SK-N-SH treated with all-trans-retinoic acid at 6 μM for 48 hours (cell line): Measurements from ENCODE around the gene AIG1.

ENCODE experiments used
- ATAC-seq: fragments of 200-7000 bp; cut with Tn5 transposase; 3 replicates; pipeline ENCODE4 v1.9.1; 2020; ENCODE audit warnings: mild to moderate bottlenecking, moderate library complexity
- ARNTL ChIP-seq: fragments of 450-650 bp; formaldehyde crosslinking; IDR thresholded peaks from 2 replicates; pipeline ENCODE4 v1.5.0; 2020; ENCODE audit warnings: low read depth, mild to moderate bottlenecking, moderate library complexity, borderline replicate concordance
- BACH2 ChIP-seq: fragments of 250-450 bp; sonication (Bioruptor Pico); IDR thresholded peaks from 2 replicates; pipeline ENCODE4 v1.9.0; 2021; ENCODE audit warnings: mild to moderate bottlenecking, borderline replicate concordance
- CSDC2 ChIP-seq: fragments of 250-450 bp; sonication (Bioruptor Pico); IDR thresholded peaks from 2 replicates; pipeline ENCODE4 v1.5.0; 2020; ENCODE audit warnings: mild to moderate bottlenecking, moderate library complexity
- ESRRG ChIP-seq: fragments of 250-450 bp; sonication (Bioruptor Pico); IDR thresholded peaks from 2 replicates; pipeline ENCODE4 v1.6.1; 2021; ENCODE audit warnings: mild to moderate bottlenecking
- GLIS3 ChIP-seq: fragments of 250-450 bp; sonication (Bioruptor Pico); IDR thresholded peaks from 2 replicates; pipeline ENCODE4 v1.5.0; 2020; ENCODE audit warnings: mild to moderate bottlenecking, moderate library complexity
- ISL1 ChIP-seq: fragments of 250-450 bp; sonication (Bioruptor Pico); IDR thresholded peaks from 2 replicates; pipeline ENCODE4 v2.1.2; 2022; ENCODE audit warnings: mild to moderate bottlenecking, moderate library complexity
- OSR1 ChIP-seq: fragments of 250-450 bp; sonication (Bioruptor Pico); IDR thresholded peaks from 2 replicates; pipeline ENCODE4 v1.8.0; 2022; ENCODE audit warnings: moderate library complexity, mild to moderate bottlenecking, inconsistent platforms
- PPARA ChIP-seq: fragments of 250-450 bp; sonication (Bioruptor Pico); IDR thresholded peaks from 2 replicates; pipeline ENCODE4 v1.5.0; 2020; ENCODE audit warnings: mild to moderate bottlenecking, borderline replicate concordance
- RARB ChIP-seq: fragments of 250-450 bp; sonication (Bioruptor Pico); IDR thresholded peaks from 2 replicates; pipeline ENCODE4 v1.8.0; 2021; ENCODE audit warnings: mild to moderate bottlenecking, moderate library complexity
- SNAI2 ChIP-seq: fragments of 250-450 bp; sonication (Bioruptor Pico); IDR thresholded peaks from 2 replicates; pipeline ENCODE4 v1.5.0; 2020; ENCODE audit warnings: mild to moderate bottlenecking, moderate library complexity
- TCF4 ChIP-seq: fragments of 250-450 bp; sonication (Bioruptor Pico); IDR thresholded peaks from 2 replicates; pipeline ENCODE4 v1.8.0; 2021; ENCODE audit warnings: mild to moderate bottlenecking, moderate library complexity, borderline replicate concordance
- TOX ChIP-seq: fragments of 250-450 bp; sonication (Bioruptor Pico); IDR thresholded peaks from 2 replicates; pipeline ENCODE4 v1.8.0; 2021; ENCODE audit warnings: mild to moderate bottlenecking, moderate library complexity, borderline replicate concordance
- ZFP3 ChIP-seq: fragments of 250-450 bp; sonication (Bioruptor Pico); IDR thresholded peaks from 2 replicates; pipeline ENCODE4 v1.5.0; 2020; ENCODE audit warnings: mild to moderate bottlenecking, moderate library complexity
- ZFP30 ChIP-seq: fragments of 450-650 bp; formaldehyde crosslinking; IDR thresholded peaks from 2 replicates; pipeline ENCODE4 v1.5.0; 2022; ENCODE audit warnings: mild to moderate bottlenecking, moderate library complexity
- ZNF565 ChIP-seq: fragments of 450-650 bp; formaldehyde crosslinking; conservative IDR thresholded peaks from 2 replicates; pipeline ENCODE4 v1.5.0; 2020; ENCODE audit warnings: low read depth, mild to moderate bottlenecking, moderate library complexity
- ZNF70 ChIP-seq: fragments of 450-650 bp; formaldehyde crosslinking; IDR thresholded peaks from 2 replicates; pipeline ENCODE4 v1.5.0; 2020; ENCODE audit warnings: mild to moderate bottlenecking, moderate library complexity
- ZNF8 ChIP-seq: fragments of 450-650 bp; formaldehyde crosslinking; IDR thresholded peaks from 2 replicates; pipeline ENCODE4 v1.5.0; 2020; ENCODE audit warnings: mild to moderate bottlenecking, moderate library complexity
- TF ChIP-seq, protein P1 (sequence below): fragments of 250-450 bp; sonication (Bioruptor Pico); IDR thresholded peaks from 2 replicates; pipeline ENCODE4 v1.5.0; 2020; ENCODE audit warnings: mild to moderate bottlenecking, moderate library complexity
- TF ChIP-seq, protein P2 (sequence below): fragments of 250-450 bp; sonication (Bioruptor Pico); IDR thresholded peaks from 2 replicates; pipeline ENCODE4 v1.5.1; 2021; ENCODE audit warnings: mild to moderate bottlenecking, moderate library complexity
- TF ChIP-seq, protein P3 (sequence below): fragments of 250-450 bp; sonication (Bioruptor Pico); IDR thresholded peaks from 2 replicates; pipeline ENCODE4 v1.8.0; 2020; ENCODE audit warnings: mild to moderate bottlenecking, moderate library complexity, borderline replicate concordance
- TF ChIP-seq, protein P4 (sequence below): fragments of 250-450 bp; sonication (Bioruptor Pico); IDR thresholded peaks from 2 replicates; pipeline ENCODE4 v1.8.0; 2021; ENCODE audit warnings: low read depth, mild to moderate bottlenecking, moderate library complexity, borderline replicate concordance
- TF ChIP-seq, protein P5 (sequence below): fragments of 250-450 bp; sonication (Bioruptor Pico); IDR thresholded peaks from 2 replicates; pipeline ENCODE4 v1.5.1; 2020; ENCODE audit warnings: low read depth, mild to moderate bottlenecking, moderate library complexity

The AIG1 gene

DNA sequence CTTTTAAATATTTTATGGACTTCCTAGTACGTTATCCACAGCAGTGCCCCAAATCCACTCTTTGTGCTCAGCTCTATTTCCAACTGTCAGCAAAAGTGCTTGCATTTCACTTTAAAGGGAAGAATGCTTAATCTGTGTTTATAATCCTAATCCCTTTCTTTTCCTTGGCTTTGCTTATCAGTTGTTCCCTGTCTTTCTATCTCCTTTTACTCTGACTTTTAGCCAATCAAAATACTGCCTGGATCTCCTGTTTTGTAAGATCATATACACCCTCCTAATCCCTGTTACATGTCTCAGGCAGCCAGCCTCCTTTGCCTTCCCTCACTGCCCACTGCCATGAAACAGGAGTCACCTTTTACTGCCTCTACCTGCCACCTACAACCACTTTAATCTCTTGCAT lies 102.9 kb downstream of the AIG1 start:
- ATAC-seq: no peak
- TF ChIP-seq, protein P1, sequence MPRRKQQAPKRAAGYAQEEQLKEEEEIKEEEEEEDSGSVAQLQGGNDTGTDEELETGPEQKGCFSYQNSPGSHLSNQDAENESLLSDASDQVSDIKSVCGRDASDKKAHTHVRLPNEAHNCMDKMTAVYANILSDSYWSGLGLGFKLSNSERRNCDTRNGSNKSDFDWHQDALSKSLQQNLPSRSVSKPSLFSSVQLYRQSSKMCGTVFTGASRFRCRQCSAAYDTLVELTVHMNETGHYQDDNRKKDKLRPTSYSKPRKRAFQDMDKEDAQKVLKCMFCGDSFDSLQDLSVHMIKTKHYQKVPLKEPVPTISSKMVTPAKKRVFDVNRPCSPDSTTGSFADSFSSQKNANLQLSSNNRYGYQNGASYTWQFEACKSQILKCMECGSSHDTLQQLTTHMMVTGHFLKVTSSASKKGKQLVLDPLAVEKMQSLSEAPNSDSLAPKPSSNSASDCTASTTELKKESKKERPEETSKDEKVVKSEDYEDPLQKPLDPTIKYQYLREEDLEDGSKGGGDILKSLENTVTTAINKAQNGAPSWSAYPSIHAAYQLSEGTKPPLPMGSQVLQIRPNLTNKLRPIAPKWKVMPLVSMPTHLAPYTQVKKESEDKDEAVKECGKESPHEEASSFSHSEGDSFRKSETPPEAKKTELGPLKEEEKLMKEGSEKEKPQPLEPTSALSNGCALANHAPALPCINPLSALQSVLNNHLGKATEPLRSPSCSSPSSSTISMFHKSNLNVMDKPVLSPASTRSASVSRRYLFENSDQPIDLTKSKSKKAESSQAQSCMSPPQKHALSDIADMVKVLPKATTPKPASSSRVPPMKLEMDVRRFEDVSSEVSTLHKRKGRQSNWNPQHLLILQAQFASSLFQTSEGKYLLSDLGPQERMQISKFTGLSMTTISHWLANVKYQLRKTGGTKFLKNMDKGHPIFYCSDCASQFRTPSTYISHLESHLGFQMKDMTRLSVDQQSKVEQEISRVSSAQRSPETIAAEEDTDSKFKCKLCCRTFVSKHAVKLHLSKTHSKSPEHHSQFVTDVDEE (CRISPR knock-in tag): no peak
- no peak for TF ChIP-seq CSDC2 (CRISPR knock-in tag)
- no peak for TF ChIP-seq GLIS3 (CRISPR knock-in tag)
- no peak for TF ChIP-seq OSR1
- TF ChIP-seq TOX (CRISPR knock-in tag): no peak
- TF ChIP-seq SNAI2: no peak

DNA sequence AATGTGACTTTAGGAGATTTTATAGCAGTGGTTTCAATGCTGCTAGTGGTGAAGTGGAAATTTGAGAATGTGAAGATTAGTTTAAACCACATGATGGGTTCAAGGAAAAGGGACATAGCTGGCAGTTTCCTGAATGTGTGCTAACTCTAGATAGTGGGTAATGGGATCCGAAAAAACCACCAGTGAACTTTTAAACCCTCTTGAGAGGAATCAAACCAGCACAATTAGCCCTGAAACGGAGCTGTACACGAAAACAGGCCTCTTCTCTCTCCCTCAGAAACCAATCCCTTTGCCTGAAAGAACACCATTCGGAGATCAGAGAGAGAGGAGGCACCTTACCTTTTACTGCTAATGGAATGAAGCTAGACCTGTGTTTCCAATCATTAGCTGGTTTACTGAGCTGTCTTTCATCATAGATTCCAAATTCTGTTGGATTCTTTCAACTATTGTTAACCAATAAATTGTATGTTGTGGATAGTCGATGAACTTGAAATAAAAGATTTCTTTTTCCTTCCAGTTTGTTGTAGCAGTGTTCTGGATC lies 103.9 kb downstream of the AIG1 start:
- TF ChIP-seq OSR1: no peak
- no peak for TF ChIP-seq RARB
- no peak for TF ChIP-seq BACH2
- no peak for TF ChIP-seq GLIS3 (CRISPR knock-in tag)
- TF ChIP-seq CSDC2 (CRISPR knock-in tag): no peak
- TF ChIP-seq TCF4 (CRISPR knock-in tag): no peak
- TF ChIP-seq ZNF565 (CRISPR knock-in tag): no peak
- TF ChIP-seq, protein P2, sequence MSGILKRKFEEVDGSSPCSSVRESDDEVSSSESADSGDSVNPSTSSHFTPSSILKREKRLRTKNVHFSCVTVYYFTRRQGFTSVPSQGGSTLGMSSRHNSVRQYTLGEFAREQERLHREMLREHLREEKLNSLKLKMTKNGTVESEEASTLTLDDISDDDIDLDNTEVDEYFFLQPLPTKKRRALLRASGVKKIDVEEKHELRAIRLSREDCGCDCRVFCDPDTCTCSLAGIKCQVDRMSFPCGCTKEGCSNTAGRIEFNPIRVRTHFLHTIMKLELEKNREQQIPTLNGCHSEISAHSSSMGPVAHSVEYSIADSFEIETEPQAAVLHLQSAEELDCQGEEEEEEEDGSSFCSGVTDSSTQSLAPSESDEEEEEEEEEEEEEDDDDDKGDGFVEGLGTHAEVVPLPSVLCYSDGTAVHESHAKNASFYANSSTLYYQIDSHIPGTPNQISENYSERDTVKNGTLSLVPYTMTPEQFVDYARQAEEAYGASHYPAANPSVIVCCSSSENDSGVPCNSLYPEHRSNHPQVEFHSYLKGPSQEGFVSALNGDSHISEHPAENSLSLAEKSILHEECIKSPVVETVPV: no peak
- no peak for TF ChIP-seq PPARA
- TF ChIP-seq, all 23 proteins: peak for 0
- ATAC-seq: no peak

DNA sequence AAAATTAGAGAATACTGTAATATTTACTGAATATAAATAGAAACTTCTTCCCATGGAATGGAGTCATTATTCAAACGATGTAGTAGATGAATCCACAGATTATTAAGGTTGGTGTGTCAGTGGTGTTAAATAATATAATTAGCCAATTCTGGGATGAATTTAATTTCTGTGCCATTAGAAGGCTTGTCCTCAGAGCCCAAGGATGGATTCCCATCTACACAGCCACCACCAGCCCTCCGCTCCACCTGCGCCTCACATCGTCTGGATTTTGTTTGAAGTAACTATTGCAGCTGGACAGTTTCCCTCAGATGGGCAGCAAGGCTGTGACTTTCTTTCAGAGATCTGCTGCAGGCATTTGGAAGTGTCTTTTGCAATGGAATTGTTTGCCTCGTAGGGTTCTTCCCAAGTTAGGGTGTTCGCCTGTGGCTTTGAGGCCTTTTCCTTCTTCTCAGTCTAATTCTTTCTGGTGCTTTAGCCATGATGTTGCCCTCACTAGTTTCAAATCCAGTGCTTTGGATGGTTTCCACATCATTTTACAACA lies 104.7 kb downstream of the AIG1 start:
- TF ChIP-seq CSDC2 (CRISPR knock-in tag) (no peak), PPARA (no peak), ZFP30 (CRISPR knock-in tag) (no peak), OSR1 (no peak), ZNF565 (CRISPR knock-in tag) (no peak), ESRRG (CRISPR knock-in tag) (no peak), ZNF70 (CRISPR knock-in tag) (no peak), TOX (CRISPR knock-in tag) (no peak), ARNTL (CRISPR knock-in tag) (no peak), ZNF8 (CRISPR knock-in tag) (no peak), ZFP3 (CRISPR knock-in tag) (no peak), TCF4 (CRISPR knock-in tag) (no peak), GLIS3 (CRISPR knock-in tag) (no peak), BACH2 (no peak), ISL1 (CRISPR knock-in tag) (no peak)
- TF ChIP-seq, protein P3, sequence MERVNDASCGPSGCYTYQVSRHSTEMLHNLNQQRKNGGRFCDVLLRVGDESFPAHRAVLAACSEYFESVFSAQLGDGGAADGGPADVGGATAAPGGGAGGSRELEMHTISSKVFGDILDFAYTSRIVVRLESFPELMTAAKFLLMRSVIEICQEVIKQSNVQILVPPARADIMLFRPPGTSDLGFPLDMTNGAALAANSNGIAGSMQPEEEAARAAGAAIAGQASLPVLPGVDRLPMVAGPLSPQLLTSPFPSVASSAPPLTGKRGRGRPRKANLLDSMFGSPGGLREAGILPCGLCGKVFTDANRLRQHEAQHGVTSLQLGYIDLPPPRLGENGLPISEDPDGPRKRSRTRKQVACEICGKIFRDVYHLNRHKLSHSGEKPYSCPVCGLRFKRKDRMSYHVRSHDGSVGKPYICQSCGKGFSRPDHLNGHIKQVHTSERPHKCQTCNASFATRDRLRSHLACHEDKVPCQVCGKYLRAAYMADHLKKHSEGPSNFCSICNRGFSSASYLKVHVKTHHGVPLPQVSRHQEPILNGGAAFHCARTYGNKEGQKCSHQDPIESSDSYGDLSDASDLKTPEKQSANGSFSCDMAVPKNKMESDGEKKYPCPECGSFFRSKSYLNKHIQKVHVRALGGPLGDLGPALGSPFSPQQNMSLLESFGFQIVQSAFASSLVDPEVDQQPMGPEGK (CRISPR knock-in tag): no peak
- TF ChIP-seq, protein P2: no peak
- TF ChIP-seq, protein P4, sequence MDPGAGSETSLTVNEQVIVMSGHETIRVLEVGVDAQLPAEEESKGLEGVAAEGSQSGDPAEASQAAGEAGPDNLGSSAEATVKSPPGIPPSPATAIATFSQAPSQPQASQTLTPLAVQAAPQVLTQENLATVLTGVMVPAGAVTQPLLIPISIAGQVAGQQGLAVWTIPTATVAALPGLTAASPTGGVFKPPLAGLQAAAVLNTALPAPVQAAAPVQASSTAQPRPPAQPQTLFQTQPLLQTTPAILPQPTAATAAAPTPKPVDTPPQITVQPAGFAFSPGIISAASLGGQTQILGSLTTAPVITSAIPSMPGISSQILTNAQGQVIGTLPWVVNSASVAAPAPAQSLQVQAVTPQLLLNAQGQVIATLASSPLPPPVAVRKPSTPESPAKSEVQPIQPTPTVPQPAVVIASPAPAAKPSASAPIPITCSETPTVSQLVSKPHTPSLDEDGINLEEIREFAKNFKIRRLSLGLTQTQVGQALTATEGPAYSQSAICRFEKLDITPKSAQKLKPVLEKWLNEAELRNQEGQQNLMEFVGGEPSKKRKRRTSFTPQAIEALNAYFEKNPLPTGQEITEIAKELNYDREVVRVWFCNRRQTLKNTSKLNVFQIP: no peak
- TF ChIP-seq, protein P5, sequence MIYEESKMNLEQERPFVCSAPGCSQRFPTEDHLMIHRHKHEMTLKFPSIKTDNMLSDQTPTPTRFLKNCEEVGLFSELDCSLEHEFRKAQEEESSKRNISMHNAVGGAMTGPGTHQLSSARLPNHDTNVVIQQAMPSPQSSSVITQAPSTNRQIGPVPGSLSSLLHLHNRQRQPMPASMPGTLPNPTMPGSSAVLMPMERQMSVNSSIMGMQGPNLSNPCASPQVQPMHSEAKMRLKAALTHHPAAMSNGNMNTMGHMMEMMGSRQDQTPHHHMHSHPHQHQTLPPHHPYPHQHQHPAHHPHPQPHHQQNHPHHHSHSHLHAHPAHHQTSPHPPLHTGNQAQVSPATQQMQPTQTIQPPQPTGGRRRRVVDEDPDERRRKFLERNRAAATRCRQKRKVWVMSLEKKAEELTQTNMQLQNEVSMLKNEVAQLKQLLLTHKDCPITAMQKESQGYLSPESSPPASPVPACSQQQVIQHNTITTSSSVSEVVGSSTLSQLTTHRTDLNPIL (CRISPR knock-in tag): no peak
- ATAC-seq: no peak
